SK-N-SH (cell line): ENCODE measurements around the gene PALM. TPM values are rescaled to one million over a fixed set of nuclear protein-coding genes. Genes with fewer than 3 reads are reported as not detected.

ENCODE experiments used
- CTCF ChIA-PET: fragments of 300-600, 350-600 bp; formaldehyde crosslinking; extraction: SDS; loops from one replicate; lab custom pipeline; 2021; lab: Yijun Ruan, JAX
- POLR2A ChIA-PET: fragments of 350-600 bp; sonication (Branson Sonifier 250); formaldehyde crosslinking; extraction: SDS; loops from one replicate; lab custom pipeline; 2020; ENCODE audit warnings: antibody characterized with exemption, inconsistent platforms; lab: Yijun Ruan, JAX
- DNase-seq: peaks from one replicate; pipeline ENCODE4 v3.0.0; 2012
- H2AFZ ChIP-seq: fragments of 200-600 bp; sonication (generic); 2 replicates; pipeline ENCODE4 v1.8.1; 2016; ENCODE audit warnings: antibody characterized with exemption, mild to moderate bottlenecking, low read depth
- H3F3A ChIP-seq: fragments of 200-600 bp; sonication (generic); replicated peaks from 2 replicates; pipeline ENCODE3; 2016; ENCODE audit warnings: antibody characterized with exemption, mild to moderate bottlenecking; ENCODE audit not compliant: insufficient read depth
- H3K27ac ChIP-seq, 2 experiments: fragments of 200-500 bp in 1 of 2; fragments of 200-600 bp in 1 of 2; sonication (Bioruptor generic) in 1 of 2; sonication (generic), shearing (Covaris generic) in 1 of 2; 2 replicates each; pipeline versions ENCODE4 v1.5.1 to v1.6.1; 2014 to 2016; ENCODE audit warnings: low read depth in 2 of 2, inconsistent platforms in 1 of 2, low read length in 1 of 2, mild to moderate bottlenecking in 1 of 2, mixed read lengths in 1 of 2
- H3K27me3 ChIP-seq: fragments of 200-600 bp; sonication (generic), shearing (Covaris generic); 2 replicates; pipeline ENCODE4 v1.6.1; 2016; ENCODE audit warnings: mixed run types; ENCODE audit not compliant: insufficient read depth
- H3K36me3 ChIP-seq, 2 experiments: fragments of 200-500 bp in 1 of 2; fragments of 200-600 bp in 1 of 2; sonication (Bioruptor generic) in 1 of 2; sonication (generic) in 1 of 2; replicated peaks in 1 of 2; 2 replicates each; pipeline versions ENCODE3 to v1.5.1; 2014 to 2016; ENCODE audit warnings: low read length in 1 of 2, mild to moderate bottlenecking in 1 of 2; ENCODE audit not compliant: insufficient read depth in 2 of 2, control insufficient read depth in 1 of 2
- H3K4me1 ChIP-seq, 2 experiments: fragments of 200-500 bp in 1 of 2; fragments of 200-600 bp in 1 of 2; sonication (Bioruptor generic) in 1 of 2; sonication (generic), shearing (Covaris generic) in 1 of 2; 2 replicates each; pipeline versions ENCODE4 v1.5.1 to v1.6.1; 2014 to 2016; ENCODE audit warnings: low read depth in 1 of 2, low read length in 1 of 2, mixed run types in 1 of 2; ENCODE audit not compliant: insufficient read depth in 2 of 2, control insufficient read depth in 1 of 2
- H3K4me2 ChIP-seq: fragments of 200-600 bp; sonication (generic), shearing (Covaris generic); 2 replicates; pipeline ENCODE4 v1.6.1; 2017; ENCODE audit warnings: mixed run types
- H3K4me3 ChIP-seq, 2 experiments: fragments of 200-500 bp in 1 of 2; fragments of 200-600 bp in 1 of 2; sonication (Bioruptor generic) in 1 of 2; sonication (generic), shearing (Covaris generic) in 1 of 2; 2 replicates each; pipeline versions ENCODE4 v1.5.1 to v1.8.1; 2014 to 2016; ENCODE audit warnings: low read depth in 2 of 2, inconsistent platforms in 1 of 2, low read length in 1 of 2, mild to moderate bottlenecking in 1 of 2, mixed read lengths in 1 of 2, moderate library complexity in 1 of 2
- H3K79me2 ChIP-seq: fragments of 200-600 bp; sonication (generic); 2 replicates; pipeline ENCODE4 v1.8.1; 2017; ENCODE audit warnings: mild to moderate bottlenecking; ENCODE audit not compliant: insufficient read depth
- H3K9ac ChIP-seq: fragments of 200-600 bp; sonication (generic); 2 replicates; pipeline ENCODE4 v1.6.1; 2017; ENCODE audit warnings: mixed run types
- H3K9me2 ChIP-seq: fragments of 200-600 bp; sonication (generic); 2 replicates; pipeline ENCODE4 v1.6.1; 2017; ENCODE audit warnings: mixed run types
- H3K9me3 ChIP-seq: fragments of 200-600 bp; sonication (generic); 2 replicates; pipeline ENCODE4 v1.6.1; 2017; ENCODE audit warnings: mixed run types, mild to moderate bottlenecking, moderate library complexity
- H4K20me1 ChIP-seq: fragments of 200-600 bp; sonication (generic); 2 replicates; pipeline ENCODE4 v1.6.1; 2017; ENCODE audit warnings: mild to moderate bottlenecking, mixed run types; ENCODE audit not compliant: insufficient read depth
- ELF1 ChIP-seq: IDR thresholded peaks from 2 replicates; pipeline ENCODE4 v1.4.0; 2012
- EP300 ChIP-seq, 2 experiments: IDR thresholded peaks; 2 replicates each; pipeline versions ENCODE4 v1.4.0 to v1.6.1; 2012; ENCODE audit warnings: borderline replicate concordance in 1 of 2, low read depth in 1 of 2, low read length in 1 of 2
- FOXJ3 ChIP-seq: sonication (generic); formaldehyde crosslinking; IDR thresholded peaks from 2 replicates; pipeline ENCODE4 v1.5.1; 2020; ENCODE audit warnings: mild to moderate bottlenecking, missing genetic modification reagents
- GATA2 ChIP-seq: sonication (generic); formaldehyde crosslinking; IDR thresholded peaks from 2 replicates; pipeline ENCODE4 v1.5.0; 2020; ENCODE audit warnings: mild to moderate bottlenecking, missing genetic modification reagents
- JUND ChIP-seq: IDR thresholded peaks from 2 replicates; pipeline ENCODE4 v1.4.0; 2012
- MEF2A ChIP-seq: IDR thresholded peaks from 2 replicates; pipeline ENCODE4 v1.4.0; 2012; ENCODE audit warnings: low read depth, borderline replicate concordance
- MXI1 ChIP-seq: IDR thresholded peaks from 2 replicates; pipeline ENCODE4 v1.6.1; 2012; ENCODE audit warnings: mild to moderate bottlenecking, low read depth, low read length, improper control_type of control experiment
- NRF1 ChIP-seq: IDR thresholded peaks from 2 replicates; pipeline ENCODE4 v1.6.1; 2012; ENCODE audit warnings: low read depth, mild to moderate bottlenecking, low read length
- PBX3 ChIP-seq: IDR thresholded peaks from 2 replicates; pipeline ENCODE4; 2012
- POLR2AphosphoS5 ChIP-seq: IDR thresholded peaks from 2 replicates; pipeline ENCODE4 v1.6.1; 2012; ENCODE audit warnings: low read depth, low read length
- RXRA ChIP-seq: IDR thresholded peaks from 2 replicates; pipeline ENCODE4 v1.4.0; 2012; ENCODE audit warnings: low read depth, mild to moderate bottlenecking, borderline replicate concordance
- SMC3 ChIP-seq: IDR thresholded peaks from 2 replicates; pipeline ENCODE4 v1.6.1; 2012; ENCODE audit warnings: low read depth, low read length, improper control_type of control experiment
- TCF12 ChIP-seq: IDR thresholded peaks from 2 replicates; pipeline ENCODE4 v1.4.0; 2012
- TEAD4 ChIP-seq: IDR thresholded peaks from 2 replicates; pipeline ENCODE4 v1.4.0; 2012; ENCODE audit warnings: mild to moderate bottlenecking, borderline replicate concordance; ENCODE audit not compliant: insufficient read depth
- USF2 ChIP-seq: fragments of 150-350 bp; IDR thresholded peaks from 2 replicates; pipeline ENCODE4 v1.6.1; 2017; ENCODE audit warnings: antibody characterized with exemption, low read length, low read depth, borderline replicate concordance
- ZBTB33 ChIP-seq: IDR thresholded peaks from 2 replicates; pipeline ENCODE4 v1.4.0; 2012; ENCODE audit warnings: low read depth, borderline replicate concordance
- WGBS: methylation state at CpG from one replicate; pipeline ENCODE4 v1.1.6; 2017; ENCODE audit warnings: low lambda C conversion rate; 5-methylcytosine and 5-hydroxymethylcytosine counted together
- polyA plus RNA-seq, 3 experiments: library from polyadenylated mRNA; depleted of rRNA; stranded (reverse); fragments of >200 nt; gene quantifications; 2 replicates each; pipeline ENCODE4 v1.2.3, GENCODE V29; 2012
- TF ChIP-seq, protein P1 (sequence below): fragments of 150-350 bp; IDR thresholded peaks from 2 replicates; pipeline ENCODE4 v1.6.1; 2016; ENCODE audit warnings: mild to moderate bottlenecking, low read depth, low read length

Gene PALM
- polyA plus RNA-seq, 1 of the 3 experiments (the other 2 are of a cell fraction) = 15.6 TPM

GRCh38 chr19:748274-748598 lies 39.5 kb downstream of the PALM start:
- Histone ChIP-seq H3K4me1 (no peaks in the 10 kb centered on the region), H3K27ac (no peak overlapping the region), H3K27me3 (no peaks in the 10 kb centered on the region), H3K9me2 (no peaks in the 10 kb centered on the region), H3K4me2 (no peak overlapping the region), H3K9me3 (no peaks in the 10 kb centered on the region), H3K4me3 (no peak overlapping the region; a peak in 1 of 4 replicates), H3F3A (peaks cover 2% of the 10 kb centered on the region), H2AFZ (no peak overlapping the region), H3K79me2 (no peaks in the 10 kb centered on the region), H4K20me1 (no peaks in the 10 kb centered on the region), H3K9ac (no peak overlapping the region), H3K36me3 (no peaks in the 10 kb centered on the region)
- POLR2A ChIA-PET = interaction anchor here (1.0 kb wide), 1 partner anchor 40 kb away, joined by 3 read pairs; the partner anchor contains the start of gene PALM
- peak; percentile 55 for DNase-seq
- 62% methylated on average over 5 of the region's 14 CpGs for WGBS
- TF ChIP-seq GATA2 = no peak
- no peak for TF ChIP-seq USF2
- TF ChIP-seq MEF2A = no peak
- TF ChIP-seq TEAD4 = no peak
- TF ChIP-seq NRF1 = no peak
- no peak for TF ChIP-seq EP300 (IDR thresholded peaks at IDR 0.05; ENCODE audit: borderline replicate concordance in 1 of 2, low read depth in 1 of 2, low read length in 1 of 2)
- no peak for TF ChIP-seq RXRA
- TF ChIP-seq, protein P1, sequence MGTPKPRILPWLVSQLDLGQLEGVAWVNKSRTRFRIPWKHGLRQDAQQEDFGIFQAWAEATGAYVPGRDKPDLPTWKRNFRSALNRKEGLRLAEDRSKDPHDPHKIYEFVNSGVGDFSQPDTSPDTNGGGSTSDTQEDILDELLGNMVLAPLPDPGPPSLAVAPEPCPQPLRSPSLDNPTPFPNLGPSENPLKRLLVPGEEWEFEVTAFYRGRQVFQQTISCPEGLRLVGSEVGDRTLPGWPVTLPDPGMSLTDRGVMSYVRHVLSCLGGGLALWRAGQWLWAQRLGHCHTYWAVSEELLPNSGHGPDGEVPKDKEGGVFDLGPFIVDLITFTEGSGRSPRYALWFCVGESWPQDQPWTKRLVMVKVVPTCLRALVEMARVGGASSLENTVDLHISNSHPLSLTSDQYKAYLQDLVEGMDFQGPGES = no peak
- TF ChIP-seq SMC3 = no peak
- no peak for TF ChIP-seq ELF1
- TF ChIP-seq JUND = no peak
- no peak for TF ChIP-seq TCF12
- TF ChIP-seq ZBTB33 = no peak
- no peak for TF ChIP-seq MXI1
- TF ChIP-seq POLR2AphosphoS5 = no peak
- no peak for TF ChIP-seq PBX3
- TF ChIP-seq FOXJ3 (CRISPR knock-in tag) = no peak
- CTCF ChIA-PET = interaction anchor here (1.9 kb wide), 1 partner anchor 14 kb away, joined by 6 read pairs; no protein-coding TSS in a partner anchor
